ENCODE results near the gene DNAAF2. TPM values are rescaled to one million over a fixed set of nuclear protein-coding genes. Genes with fewer than 3 reads are reported as not detected.

DNAAF2 gene
- total and polyA plus RNA-seq, 2 of the 13 experiments (the other 11 are each of a cell fraction or from before 2014, with no cell fraction given): 6.1 to 13.6 TPM

DNA sequence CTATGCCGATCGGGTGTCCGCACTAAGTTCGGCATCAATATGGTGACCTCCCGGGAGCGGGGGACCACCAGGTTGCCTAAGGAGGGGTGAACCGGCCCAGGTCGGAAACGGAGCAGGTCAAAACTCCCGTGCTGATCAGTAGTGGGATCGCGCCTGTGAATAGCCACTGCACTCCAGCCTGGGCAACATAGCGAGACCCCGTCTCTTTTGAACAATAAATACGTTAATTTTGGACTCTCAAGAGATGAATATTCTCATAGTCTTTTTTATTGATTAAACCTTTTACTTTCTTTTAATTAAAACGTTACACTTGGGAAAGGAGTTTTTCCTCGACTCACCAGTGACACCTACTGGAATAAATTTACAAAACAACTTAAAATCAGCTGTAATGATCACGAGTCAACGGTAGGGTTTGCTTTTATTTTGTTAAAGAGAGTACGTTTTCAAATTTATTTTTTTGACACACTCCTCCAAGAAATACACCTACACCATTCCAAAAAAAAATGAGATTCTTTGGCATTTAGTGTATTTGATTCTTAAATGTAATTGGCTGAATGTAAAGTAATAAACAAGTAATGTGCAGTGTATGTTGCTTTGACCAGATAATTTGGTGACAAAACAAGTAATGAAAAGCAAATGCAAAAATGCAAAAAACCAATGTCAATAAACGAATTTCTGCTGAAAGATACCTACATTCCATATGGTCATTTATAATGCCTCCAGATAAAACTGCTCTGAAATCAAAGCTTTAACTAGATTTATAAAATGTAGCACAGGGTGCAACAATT is 48.2 kb downstream of the DNAAF2 start (continued):
- TF ChIP-seq ZNF557 (CRISPR knock-in tag; IDR thresholded peaks at IDR 0.05): 0 out of 2 replicates have a peak, but pooled peaks have one; percentile 63
- no peak for TF ChIP-seq FOSL1 (CRISPR knock-in tag; IDR thresholded peaks at IDR 0.05; ENCODE audit: borderline replicate concordance)
- TF ChIP-seq ZNF569 (CRISPR knock-in tag; IDR thresholded peaks at IDR 0.05; ENCODE audit: borderline replicate concordance): 0 out of 2 replicates have a peak, but pooled peaks have one; percentile 33
- TF ChIP-seq, protein P1, sequence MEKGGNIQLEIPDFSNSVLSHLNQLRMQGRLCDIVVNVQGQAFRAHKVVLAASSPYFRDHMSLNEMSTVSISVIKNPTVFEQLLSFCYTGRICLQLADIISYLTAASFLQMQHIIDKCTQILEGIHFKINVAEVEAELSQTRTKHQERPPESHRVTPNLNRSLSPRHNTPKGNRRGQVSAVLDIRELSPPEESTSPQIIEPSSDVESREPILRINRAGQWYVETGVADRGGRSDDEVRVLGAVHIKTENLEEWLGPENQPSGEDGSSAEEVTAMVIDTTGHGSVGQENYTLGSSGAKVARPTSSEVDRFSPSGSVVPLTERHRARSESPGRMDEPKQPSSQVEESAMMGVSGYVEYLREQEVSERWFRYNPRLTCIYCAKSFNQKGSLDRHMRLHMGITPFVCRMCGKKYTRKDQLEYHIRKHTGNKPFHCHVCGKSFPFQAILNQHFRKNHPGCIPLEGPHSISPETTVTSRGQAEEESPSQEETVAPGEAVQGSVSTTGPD (CRISPR knock-in tag; IDR thresholded peaks at IDR 0.05): 0 out of 2 replicates have a peak, but pooled peaks have one; percentile 37
- TF ChIP-seq, protein P2, sequence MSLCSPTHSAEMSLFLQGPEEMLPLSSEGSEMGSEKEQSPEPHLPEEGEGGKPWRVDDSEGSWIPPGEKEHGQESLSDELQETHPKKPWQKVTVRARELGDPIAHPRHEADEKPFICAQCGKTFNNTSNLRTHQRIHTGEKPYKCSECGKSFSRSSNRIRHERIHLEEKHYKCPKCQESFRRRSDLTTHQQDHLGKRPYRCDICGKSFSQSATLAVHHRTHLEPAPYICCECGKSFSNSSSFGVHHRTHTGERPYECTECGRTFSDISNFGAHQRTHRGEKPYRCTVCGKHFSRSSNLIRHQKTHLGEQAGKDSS (CRISPR knock-in tag; IDR thresholded peaks at IDR 0.05; ENCODE audit: borderline replicate concordance, low read depth): no peak
- TF ChIP-seq ISL2 (CRISPR knock-in tag; IDR thresholded peaks at IDR 0.05): 0 out of 2 replicates have a peak, but pooled peaks have one; percentile 62
- TF ChIP-seq, protein P3, sequence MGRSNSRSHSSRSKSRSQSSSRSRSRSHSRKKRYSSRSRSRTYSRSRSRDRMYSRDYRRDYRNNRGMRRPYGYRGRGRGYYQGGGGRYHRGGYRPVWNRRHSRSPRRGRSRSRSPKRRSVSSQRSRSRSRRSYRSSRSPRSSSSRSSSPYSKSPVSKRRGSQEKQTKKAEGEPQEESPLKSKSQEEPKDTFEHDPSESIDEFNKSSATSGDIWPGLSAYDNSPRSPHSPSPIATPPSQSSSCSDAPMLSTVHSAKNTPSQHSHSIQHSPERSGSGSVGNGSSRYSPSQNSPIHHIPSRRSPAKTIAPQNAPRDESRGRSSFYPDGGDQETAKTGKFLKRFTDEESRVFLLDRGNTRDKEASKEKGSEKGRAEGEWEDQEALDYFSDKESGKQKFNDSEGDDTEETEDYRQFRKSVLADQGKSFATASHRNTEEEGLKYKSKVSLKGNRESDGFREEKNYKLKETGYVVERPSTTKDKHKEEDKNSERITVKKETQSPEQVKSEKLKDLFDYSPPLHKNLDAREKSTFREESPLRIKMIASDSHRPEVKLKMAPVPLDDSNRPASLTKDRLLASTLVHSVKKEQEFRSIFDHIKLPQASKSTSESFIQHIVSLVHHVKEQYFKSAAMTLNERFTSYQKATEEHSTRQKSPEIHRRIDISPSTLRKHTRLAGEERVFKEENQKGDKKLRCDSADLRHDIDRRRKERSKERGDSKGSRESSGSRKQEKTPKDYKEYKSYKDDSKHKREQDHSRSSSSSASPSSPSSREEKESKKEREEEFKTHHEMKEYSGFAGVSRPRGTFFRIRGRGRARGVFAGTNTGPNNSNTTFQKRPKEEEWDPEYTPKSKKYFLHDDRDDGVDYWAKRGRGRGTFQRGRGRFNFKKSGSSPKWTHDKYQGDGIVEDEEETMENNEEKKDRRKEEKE (IDR thresholded peaks at IDR 0.05): no peak
- TF ChIP-seq, protein P4, sequence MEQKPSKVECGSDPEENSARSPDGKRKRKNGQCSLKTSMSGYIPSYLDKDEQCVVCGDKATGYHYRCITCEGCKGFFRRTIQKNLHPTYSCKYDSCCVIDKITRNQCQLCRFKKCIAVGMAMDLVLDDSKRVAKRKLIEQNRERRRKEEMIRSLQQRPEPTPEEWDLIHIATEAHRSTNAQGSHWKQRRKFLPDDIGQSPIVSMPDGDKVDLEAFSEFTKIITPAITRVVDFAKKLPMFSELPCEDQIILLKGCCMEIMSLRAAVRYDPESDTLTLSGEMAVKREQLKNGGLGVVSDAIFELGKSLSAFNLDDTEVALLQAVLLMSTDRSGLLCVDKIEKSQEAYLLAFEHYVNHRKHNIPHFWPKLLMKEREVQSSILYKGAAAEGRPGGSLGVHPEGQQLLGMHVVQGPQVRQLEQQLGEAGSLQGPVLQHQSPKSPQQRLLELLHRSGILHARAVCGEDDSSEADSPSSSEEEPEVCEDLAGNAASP (CRISPR knock-in tag; IDR thresholded peaks at IDR 0.05; ENCODE audit: borderline replicate concordance): no peak; the same call in 1 of the 2 replicates
- no peak for TF ChIP-seq PITX1 (CRISPR knock-in tag; IDR thresholded peaks at IDR 0.05)
- no peak for TF ChIP-seq ZNF883 (CRISPR knock-in tag; IDR thresholded peaks at IDR 0.05; ENCODE audit: not compliant biosample characterization)
- TF ChIP-seq NFKBIZ (CRISPR knock-in tag; IDR thresholded peaks at IDR 0.05): no peak
- no peak for TF ChIP-seq EHMT2 (IDR thresholded peaks at IDR 0.05; ENCODE audit: borderline replicate concordance, low read depth, low read length)
- TF ChIP-seq, protein P5, sequence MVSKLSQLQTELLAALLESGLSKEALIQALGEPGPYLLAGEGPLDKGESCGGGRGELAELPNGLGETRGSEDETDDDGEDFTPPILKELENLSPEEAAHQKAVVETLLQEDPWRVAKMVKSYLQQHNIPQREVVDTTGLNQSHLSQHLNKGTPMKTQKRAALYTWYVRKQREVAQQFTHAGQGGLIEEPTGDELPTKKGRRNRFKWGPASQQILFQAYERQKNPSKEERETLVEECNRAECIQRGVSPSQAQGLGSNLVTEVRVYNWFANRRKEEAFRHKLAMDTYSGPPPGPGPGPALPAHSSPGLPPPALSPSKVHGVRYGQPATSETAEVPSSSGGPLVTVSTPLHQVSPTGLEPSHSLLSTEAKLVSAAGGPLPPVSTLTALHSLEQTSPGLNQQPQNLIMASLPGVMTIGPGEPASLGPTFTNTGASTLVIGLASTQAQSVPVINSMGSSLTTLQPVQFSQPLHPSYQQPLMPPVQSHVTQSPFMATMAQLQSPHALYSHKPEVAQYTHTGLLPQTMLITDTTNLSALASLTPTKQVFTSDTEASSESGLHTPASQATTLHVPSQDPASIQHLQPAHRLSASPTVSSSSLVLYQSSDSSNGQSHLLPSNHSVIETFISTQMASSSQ (IDR thresholded peaks at IDR 0.05; ENCODE audit: low read depth): 0 out of 2 replicates have a peak, but pooled peaks have one; percentile 27
- TF ChIP-seq, protein P5 (CRISPR knock-in tag; IDR thresholded peaks at IDR 0.05; ENCODE audit: borderline replicate concordance): no peak
- TF ChIP-seq, protein P6, sequence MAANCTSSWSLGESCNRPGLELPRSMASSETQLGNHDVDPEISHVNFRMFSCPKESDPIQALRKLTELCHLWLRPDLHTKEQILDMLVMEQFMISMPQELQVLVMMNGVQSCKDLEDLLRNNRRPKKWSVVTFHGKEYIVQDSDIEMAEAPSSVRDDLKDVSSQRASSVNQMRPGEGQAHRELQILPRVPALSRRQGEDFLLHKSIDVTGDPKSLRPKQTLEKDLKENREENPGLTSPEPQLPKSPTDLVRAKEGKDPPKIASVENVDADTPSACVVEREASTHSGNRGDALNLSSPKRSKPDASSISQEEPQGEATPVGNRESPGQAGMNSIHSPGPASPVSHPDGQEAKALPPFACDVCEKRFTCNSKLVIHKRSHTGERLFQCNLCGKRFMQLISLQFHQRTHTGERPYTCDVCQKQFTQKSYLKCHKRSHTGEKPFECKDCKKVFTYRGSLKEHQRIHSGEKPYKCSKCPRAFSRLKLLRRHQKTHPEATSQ (CRISPR knock-in tag; IDR thresholded peaks at IDR 0.05; ENCODE audit: borderline replicate concordance): no peak
